ENCODE measurements around the gene KNG1.
"Not testable (repeated sequence)": the region's sequence is repeated elsewhere in the genome, so short reads cannot be mapped to it uniquely, and the experiment has no call there.

The KNG1 gene

DNA sequence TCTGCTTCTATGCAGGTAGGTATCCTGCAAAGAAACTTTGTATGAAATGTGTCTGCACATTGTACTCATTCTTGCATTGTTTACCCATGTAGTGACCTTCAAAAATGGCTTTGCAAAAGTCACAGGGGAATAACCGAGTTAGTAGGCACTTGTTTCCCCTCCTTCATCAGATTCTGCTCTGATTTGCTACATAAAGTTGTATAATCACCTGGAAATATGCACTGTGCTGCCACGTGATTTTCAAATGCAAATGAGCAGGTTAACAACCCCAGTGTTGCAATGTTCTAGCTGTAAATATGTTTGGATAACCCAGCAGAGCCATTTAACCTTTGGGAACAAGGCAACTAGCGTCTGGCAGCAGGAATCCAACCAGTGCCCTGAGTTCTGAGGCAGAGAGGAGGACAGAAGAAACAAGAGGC lies at the start of gene KNG1:
KNG1 (plus strand) TSS at position 321 of the 419 bp plus-strand sequence. CDS start 184 bp downstream, outside the sequence.
- DNase-seq (ENCODE audit: low read depth) = no peak

GRCh38 chr3:186668426-186668825 lies 48.7 kb upstream of the KNG1 start:
- DNase-seq (ENCODE audit: low read depth) = no peak

DNA sequence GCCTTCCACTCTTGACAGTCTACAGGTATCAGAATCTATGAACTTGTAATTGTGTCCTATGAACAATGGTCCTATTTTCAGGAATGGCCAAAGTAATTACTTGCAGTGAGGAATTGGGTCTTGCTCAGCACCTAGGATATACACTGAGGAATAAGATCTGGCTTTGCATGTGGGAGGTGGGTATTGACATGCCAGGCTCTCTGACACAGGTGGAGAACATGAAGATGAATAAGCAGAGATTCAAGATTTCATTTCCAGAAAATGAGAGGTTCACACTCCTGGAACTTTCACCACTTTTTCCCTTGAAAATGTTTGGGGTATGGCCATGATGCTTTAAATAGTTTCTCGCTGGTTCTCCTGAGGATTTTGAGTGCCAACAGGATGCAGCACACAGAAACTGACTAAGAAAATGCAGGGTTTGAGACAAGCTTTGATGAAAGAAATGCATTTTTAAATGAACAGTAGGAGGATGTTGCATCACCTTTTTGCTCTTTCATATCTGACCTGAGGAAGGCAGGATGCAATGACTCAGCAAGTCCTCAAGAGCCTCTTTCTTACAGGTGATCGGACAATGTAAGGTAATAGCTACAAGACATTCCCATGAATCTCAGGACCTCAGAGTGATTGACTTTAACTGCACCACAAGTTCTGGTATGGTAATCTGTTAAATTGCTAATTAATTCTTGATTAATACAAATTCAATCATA lies 47.6 kb upstream of the KNG1 start:
- DNase-seq (ENCODE audit: low read depth) = no peak

GRCh38 chr3:186670155-186670554 lies 47.0 kb upstream of the KNG1 start:
- DNase-seq (ENCODE audit: low read depth) = no peak

GRCh38 chr3:186671051-186671450 lies 46.1 kb upstream of the KNG1 start:
- no peak for DNase-seq (ENCODE audit: low read depth)

DNA sequence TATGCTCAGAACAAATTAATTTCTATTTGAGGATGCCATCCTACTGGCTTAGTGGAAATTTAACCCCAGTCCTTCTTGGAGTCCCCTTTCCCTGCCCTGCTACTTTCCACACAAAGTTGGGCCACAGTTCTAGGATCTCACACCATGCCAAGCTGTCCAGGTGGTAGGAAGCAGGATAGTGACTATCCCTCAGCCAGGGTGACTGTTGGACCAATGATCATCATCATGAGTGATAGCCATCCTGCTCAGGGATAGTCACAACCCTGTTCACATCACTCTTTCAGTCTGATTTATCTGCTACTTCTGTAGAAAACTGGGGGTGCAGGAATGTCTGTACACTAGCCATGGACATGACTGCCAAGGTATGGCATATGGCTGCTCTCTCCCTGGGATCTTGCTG lies 38.6 kb upstream of the KNG1 start:
- no peak for DNase-seq (ENCODE audit: low read depth)

- no peak for DNase-seq (ENCODE audit: low read depth)
Observed at GRCh38 chr3:186679151-186679550, 38.0 kb upstream of the KNG1 start.

DNA sequence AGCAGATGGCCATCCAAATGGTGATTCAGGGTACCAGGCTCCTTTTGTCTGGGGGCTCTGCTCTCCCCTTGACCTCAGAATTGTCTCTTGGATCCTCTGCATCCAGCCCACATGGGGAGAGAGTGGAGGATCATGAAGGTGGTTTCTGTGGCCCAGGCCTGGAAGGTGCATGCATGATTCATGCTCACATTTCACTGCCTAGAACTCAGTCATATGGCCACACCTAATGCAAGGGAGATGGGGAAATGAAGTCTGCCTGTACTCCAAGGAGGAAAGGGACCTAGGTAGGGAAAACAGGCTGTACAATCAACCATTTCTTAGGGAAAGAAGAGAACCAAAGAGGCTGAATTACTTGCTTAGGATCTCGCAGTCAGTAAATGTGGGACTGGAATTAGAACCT lies 36.3 kb upstream of the KNG1 start:
- no peak for DNase-seq (ENCODE audit: low read depth)

DNA sequence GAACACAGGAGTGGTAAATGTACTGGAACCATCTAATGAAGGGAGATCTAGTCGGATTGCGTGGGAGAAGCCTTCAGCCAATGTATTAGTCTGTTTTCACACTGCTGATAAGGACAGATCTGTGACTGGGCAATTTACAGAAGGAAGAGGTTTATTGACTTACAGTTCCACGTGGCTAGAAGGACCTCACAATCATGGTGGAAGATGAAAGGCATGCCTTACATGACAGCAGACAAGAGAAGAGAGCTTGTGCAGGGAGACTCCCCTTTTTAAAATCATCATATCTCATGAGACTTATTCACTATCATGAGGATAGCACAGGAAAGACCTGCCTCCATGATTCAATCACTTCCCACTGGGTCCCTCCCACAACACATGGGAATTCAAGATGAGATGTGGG lies 34.3 kb upstream of the KNG1 start:
- DNase-seq (ENCODE audit: low read depth) = no peak

DNA sequence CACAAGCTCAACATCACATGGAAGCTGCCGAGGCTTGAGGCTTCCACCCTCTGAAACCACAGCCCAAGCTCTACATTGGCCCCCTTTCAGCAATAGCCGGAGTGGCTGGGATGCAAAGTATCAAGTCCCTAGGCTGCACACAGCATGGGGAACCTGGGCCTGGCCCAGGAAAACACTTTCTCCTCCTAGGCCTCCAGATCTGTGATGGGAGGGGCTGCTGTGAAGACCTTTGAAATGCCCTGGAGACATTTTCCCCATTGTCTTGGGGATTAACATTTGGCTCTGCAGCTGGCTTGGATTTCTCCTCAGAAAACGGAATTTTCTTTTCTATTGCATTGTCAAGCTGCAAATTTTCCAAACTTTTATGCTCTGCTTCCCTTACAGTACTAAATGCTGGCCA lies 33.2 kb upstream of the KNG1 start:
- DNase-seq (ENCODE audit: low read depth) = no peak

- not testable (repeated sequence) for DNase-seq (ENCODE audit: low read depth)
Observed at GRCh38 chr3:186686475-186686874, 30.7 kb upstream of the KNG1 start.

- no peak for DNase-seq (ENCODE audit: low read depth)
Observed at GRCh38 chr3:186687120-186687651, 30.0 kb upstream of the KNG1 start.

DNA sequence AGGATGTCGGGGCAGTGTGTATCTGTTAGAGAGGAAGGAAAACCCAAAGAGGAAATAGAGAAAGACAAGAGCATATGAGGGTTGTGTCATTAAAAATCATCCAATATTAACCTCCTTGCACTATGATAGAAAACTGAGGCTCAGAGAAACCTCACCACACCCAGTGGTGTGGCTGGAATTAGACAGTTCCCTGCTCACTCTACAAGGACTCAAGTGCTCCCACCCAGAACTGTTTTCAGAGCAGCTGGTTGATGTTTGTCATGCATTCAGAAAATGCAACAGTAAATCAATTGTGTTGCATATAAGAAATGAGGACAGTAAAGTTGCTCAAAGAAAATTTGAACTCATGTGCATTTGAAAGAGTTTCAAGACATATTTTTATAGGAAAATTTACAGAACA lies 26.9 kb upstream of the KNG1 start:
- DNase-seq (ENCODE audit: low read depth) = not testable (repeated sequence)

DNA sequence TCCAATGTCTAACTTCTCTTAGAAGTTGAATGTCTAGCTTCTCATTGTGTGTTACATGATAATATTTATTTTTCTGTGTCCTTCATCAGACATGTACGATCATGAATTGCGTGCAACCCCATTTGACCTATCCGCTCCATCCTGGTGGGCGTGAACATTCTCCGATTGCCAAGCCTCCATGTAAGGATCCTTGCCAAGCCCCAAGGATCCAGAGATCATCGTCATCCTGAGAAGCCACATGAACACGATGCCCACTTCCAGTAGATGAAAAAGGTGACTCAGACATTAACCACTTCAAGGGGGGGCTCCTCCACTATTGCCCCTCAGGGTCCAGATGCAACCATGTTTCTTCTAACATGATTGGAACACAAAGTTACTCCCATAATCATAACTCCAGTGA lies 25.5 kb upstream of the KNG1 start:
- no peak for DNase-seq (ENCODE audit: low read depth)

DNA sequence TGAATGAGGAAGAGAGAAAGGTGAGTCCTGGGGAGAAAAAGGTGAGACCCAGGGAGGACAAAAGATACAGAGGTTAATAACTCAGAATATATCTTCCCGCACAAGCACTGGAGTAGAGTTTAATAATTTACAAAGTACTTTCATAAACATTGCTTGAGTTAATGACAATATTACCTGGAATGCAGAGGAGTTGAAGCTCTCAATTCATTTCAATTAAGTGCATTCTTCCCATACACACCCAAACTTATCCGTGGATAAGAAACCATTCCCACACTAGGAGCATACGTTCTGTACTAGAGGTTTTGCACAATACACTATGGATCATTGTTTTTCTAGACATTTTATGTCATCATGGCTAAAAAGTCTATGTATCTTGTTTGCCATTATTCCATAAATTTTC lies 23.3 kb upstream of the KNG1 start:
- no peak for DNase-seq (ENCODE audit: low read depth)

DNA sequence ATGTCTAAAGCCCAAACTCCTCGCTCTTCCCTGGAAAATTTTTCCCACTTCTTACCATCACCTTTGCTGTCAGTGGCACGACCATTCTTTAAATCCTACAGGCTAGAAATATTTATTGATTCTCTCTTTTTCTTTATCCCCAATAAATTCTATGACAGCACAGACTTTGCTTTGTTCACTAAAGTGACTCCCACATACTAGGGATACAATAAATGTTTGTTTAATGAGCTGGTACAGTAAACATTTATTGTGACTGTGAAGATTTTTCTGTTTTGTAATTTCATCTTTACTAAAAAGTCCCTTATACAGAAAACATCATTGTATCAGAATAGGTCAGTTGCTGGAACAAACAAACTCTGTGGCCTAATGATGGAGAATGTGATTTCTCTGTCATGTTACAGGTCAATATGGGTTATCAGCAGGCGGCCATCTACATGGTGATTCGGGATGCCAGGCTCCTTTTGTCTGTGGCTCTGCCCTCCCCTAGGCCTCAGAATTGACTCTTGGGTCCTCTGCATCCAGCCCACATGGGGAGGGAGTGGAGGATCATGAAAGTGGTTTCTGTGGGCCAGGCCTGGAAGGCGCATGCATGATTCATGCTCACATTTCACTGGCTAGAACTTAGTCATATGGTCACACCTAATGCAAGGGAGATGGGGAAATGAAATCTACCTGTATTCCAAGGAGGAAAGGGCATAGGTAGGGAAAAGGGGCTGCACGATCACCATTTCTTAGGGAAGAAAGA lies 22.7 kb upstream of the KNG1 start:
- no peak for DNase-seq (ENCODE audit: low read depth)

DNA sequence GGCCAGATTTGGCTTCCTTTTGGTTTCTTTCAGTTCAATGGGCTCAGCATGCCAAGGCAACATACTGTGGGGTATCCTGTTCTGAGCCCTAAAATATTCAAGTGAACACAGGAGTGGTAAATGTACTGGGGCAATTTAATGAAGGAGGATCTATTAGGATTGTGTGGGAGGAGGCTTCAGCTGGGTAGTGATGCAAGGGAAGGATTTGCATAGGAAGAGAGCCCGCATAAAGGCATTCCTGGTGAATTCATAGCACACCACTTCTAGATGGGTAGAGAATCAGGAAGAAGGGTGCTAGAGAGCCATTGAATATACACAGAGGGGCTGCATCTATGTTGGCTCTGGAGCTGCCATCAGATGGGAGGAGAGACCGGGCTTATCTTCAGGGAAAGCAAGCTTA lies 20.6 kb upstream of the KNG1 start:
- no peak for DNase-seq (ENCODE audit: low read depth)

DNA sequence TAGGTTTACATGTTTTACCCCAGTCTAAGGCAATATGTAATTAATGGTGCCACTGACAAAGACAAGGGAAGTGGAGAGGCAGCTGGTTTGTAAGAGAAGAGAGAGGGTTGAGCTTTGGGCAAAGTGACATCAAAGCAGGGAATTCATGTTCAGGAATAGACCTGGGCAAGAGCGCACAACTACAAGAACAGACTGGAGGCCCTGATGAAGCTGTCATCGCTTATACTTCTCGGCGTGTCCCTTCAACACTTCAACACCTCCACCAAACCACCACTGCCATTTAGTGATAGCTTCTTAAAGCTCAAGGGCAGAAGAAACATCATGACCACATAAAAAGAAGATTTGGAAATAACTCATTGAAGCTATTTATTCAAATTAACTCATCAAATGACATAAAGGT lies 19.6 kb upstream of the KNG1 start:
- no peak for DNase-seq (ENCODE audit: low read depth)

- no peak for DNase-seq (ENCODE audit: low read depth)
Observed at GRCh38 chr3:186700267-186700666, 16.9 kb upstream of the KNG1 start.

DNA sequence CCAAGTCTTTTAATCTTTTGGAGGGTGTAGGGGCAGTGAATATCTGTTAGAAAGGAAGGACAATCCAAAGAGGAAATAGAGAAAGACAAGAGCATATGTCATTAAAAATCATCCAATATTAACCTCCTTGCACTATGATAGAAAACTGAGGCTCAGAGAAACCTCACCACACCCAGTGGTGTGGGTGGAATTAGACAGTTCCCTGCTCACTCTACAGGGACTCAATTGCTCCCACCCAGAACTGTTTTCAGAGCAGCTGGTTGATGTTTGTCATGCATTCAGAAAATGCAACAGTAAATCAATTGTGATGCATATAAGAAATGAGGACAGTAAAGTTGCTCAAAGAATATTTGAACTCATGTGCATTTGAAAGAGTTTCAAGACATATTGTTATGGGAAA lies 14.7 kb upstream of the KNG1 start:
- not testable (repeated sequence) for DNase-seq (ENCODE audit: low read depth)

- no peak for DNase-seq (ENCODE audit: low read depth)
Observed at GRCh38 chr3:186705882-186706780, 11.0 kb upstream of the KNG1 start.

GRCh38 chr3:186708983-186709679 lies 8.0 kb upstream of the KNG1 start:
- no peak for DNase-seq (ENCODE audit: low read depth)

Measured in T-helper 22 cell (primary cell).